Lung (tissue), 12 donors: ENCODE results near the gene OFD1. TPM values are rescaled to one million over a fixed set of nuclear protein-coding genes. Genes with fewer than 3 reads are reported as not detected.

Source experiments
- ATAC-seq: fragments of 200-7000 bp; cut with Tn5 transposase; one replicate; pipeline ENCODE4 v1.9.1; 2020; ENCODE audit warnings: moderate number of reproducible peaks; ENCODE audit not compliant: insufficient read depth, low FRiP score
- DNase-seq, 3 donors: peaks; one replicate each; pipeline ENCODE4 v3.0.0-alpha.2; 2013 to 2017
- H3K27ac ChIP-seq, 2 donors: one replicate each; pipeline ENCODE4 v1.5.1; 2013; ENCODE audit warnings: mild to moderate bottlenecking in 2 of 2, moderate library complexity in 2 of 2, control low read depth in 1 of 2, inconsistent platforms in 1 of 2, low read depth in 1 of 2, low read length in 1 of 2
- H3K27me3 ChIP-seq, 3 donors: one replicate each; pipeline ENCODE4 v1.5.1; 2013; ENCODE audit warnings: low read length in 2 of 3; ENCODE audit not compliant: control insufficient read depth in 3 of 3, insufficient read depth in 3 of 3
- H3K36me3 ChIP-seq, 4 donors: one replicate each; pipeline ENCODE4 v1.5.1; 2013; ENCODE audit warnings: low read length in 4 of 4, mild to moderate bottlenecking in 1 of 4, moderate library complexity in 1 of 4; ENCODE audit not compliant: control insufficient read depth in 4 of 4, insufficient read depth in 4 of 4
- H3K4me1 ChIP-seq, 5 donors: one replicate each; pipeline ENCODE4 v1.5.1; 2013; ENCODE audit warnings: low read length in 5 of 5, mild to moderate bottlenecking in 2 of 5, moderate library complexity in 1 of 5; ENCODE audit not compliant: control insufficient read depth in 5 of 5, insufficient read depth in 5 of 5
- H3K4me3 ChIP-seq: one replicate; pipeline ENCODE4 v1.5.1; 2013; ENCODE audit warnings: mild to moderate bottlenecking, control low read depth, moderate library complexity
- H3K9ac ChIP-seq, 2 donors: one replicate each; pipeline ENCODE4 v1.5.1; 2013; ENCODE audit warnings: low read length in 2 of 2, control low read depth in 1 of 2; ENCODE audit not compliant: insufficient read depth in 1 of 2
- H3K9me3 ChIP-seq, 4 donors: one replicate each; pipeline ENCODE4 v1.5.1; 2013; ENCODE audit warnings: low read length in 3 of 4, mild to moderate bottlenecking in 1 of 4, moderate library complexity in 1 of 4; ENCODE audit not compliant: control insufficient read depth in 4 of 4, insufficient read depth in 3 of 4
- CTCF ChIP-seq: IDR thresholded peaks from 2 replicates; pipeline ENCODE4 v1.5.1; 2012; ENCODE audit warnings: mild to moderate bottlenecking; ENCODE audit errors: control extremely low read depth, extremely low read depth
- WGBS, 2 donors: extraction: QIAGEN DNeasy Blood & Tissue Kit; methylation state at CpG; one replicate each; pipeline ENCODE4 v1.1.7; 2013; 5-methylcytosine and 5-hydroxymethylcytosine counted together
- polyA plus RNA-seq, 2 donors: library from polyadenylated mRNA; stranded (reverse); fragments of 200-250 nt; gene quantifications; one replicate each; pipeline ENCODE4 v1.2.1, GENCODE V29; 2013
- total RNA-seq, 2 donors: library from RNA; depleted of rRNA in 1 of 2; stranded (reverse); fragments of >200 nt in 1 of 2; gene quantifications; one replicate each; pipeline ENCODE4 v1.2.1, GENCODE V29; 2014 to 2021
- donor health status: control.
- donor health status: control.
- donor health status: Bipolar disorder and iron deficiency.
- donor health status: healthy.
- donor health status: DM: yes; HTN: yes; CAD: no.

OFD1 gene
- total and polyA plus RNA-seq, 4 donors, result 10.3 to 65.8 (median 34.6) TPM

DNA sequence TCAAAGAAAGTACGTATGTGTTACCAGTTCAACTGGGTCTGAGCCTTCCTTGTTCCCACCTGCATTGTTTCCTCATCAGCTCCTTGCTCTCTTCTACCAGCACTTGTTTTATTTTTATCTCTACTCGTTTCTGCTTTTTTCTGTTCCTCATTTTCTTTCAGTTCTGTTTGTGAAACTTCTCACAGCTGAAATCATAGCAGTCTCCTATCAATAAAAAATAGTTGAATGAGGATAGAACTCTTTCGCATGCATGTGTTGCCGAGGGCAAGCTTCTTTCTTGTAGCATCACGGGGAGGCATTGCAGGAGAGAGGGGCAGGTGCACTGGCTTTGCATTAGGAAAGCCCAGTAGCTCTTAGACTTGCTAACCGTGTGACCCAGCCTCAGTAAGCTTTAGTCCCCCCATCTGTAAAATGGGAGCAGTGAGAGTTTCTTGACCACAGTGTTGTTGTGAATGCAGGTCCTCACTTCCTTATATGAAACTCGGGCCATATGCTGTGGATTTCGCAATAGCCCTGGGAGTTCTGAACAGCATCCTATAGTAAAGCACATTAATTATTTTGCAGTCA, 24.7 kb downstream of the OFD1 start:
- no peak for ATAC-seq
- Histone ChIP-seq H3K9ac (no peak overlapping the region), H3K9me3 (no peaks in the 10 kb centered on the region), H3K4me3 (no peak overlapping the region), H3K4me1 (peaks cover 0 to 10% (median 1%) of the 10 kb centered on the region in 5 donors), H3K36me3 (peaks cover 4 to 22% (median 11%) of the 10 kb centered on the region in 4 donors), H3K27me3 (peaks cover 0 to 12% (median 9%) of the 10 kb centered on the region in 3 donors), H3K27ac (no peak overlapping the region)
- TF ChIP-seq CTCF, result no peak
- DNase-seq, result no peak
- 54 to 75% methylated on average over 8 of the region's 8 CpGs for WGBS, 2 donors

GRCh38 chrX:13760426-13760825, 25.9 kb downstream of the OFD1 start:
- no peak for DNase-seq
- peaks cover 4 to 19% (median 11%) of the 10 kb centered on the region in 4 donors for H3K36me3 ChIP-seq

GRCh38 chrX:13761606-13762414, 27.3 kb downstream of the OFD1 start:
- peaks cover 0 to 1% (median 0%) of the 10 kb centered on the region in 4 donors for H3K9me3 ChIP-seq
- DNase-seq (peak; percentile 26 to 60 (median 27)), ATAC-seq (no peak)
- H3K27ac ChIP-seq, result peak overlapping the region in 1 of 2 donors; percentile 28
- H3K27me3 ChIP-seq, result peaks cover 0 to 26% (median 9%) of the 10 kb centered on the region in 3 donors
- peaks cover 0 to 17% (median 5%) of the 10 kb centered on the region in 5 donors for H3K4me1 ChIP-seq
- TF ChIP-seq CTCF, result no peak
- H3K4me3 ChIP-seq, result no peak overlapping the region
- no peak overlapping the region for H3K9ac ChIP-seq
- 53 to 66% methylated on average over 7 of the region's 7 CpGs for WGBS, 2 donors
- H3K36me3 ChIP-seq, result peaks cover 2 to 26% (median 12%) of the 10 kb centered on the region in 4 donors

More at GRCh38 chrX:13760426-13760825, 25.9 kb downstream of the OFD1 start:
- Histone ChIP-seq H3K9ac (no peak overlapping the region), H3K4me3 (no peak overlapping the region), H3K27me3 (peaks cover 0 to 12% (median 9%) of the 10 kb centered on the region in 3 donors), H3K9me3 (peaks cover 0 to 1% (median 0%) of the 10 kb centered on the region in 4 donors), H3K4me1 (peaks cover 0 to 17% (median 3%) of the 10 kb centered on the region in 5 donors), H3K27ac (no peak overlapping the region)
- WGBS, 2 donors, result 61 to 72% methylated on average over 13 of the region's 13 CpGs
- no peak for TF ChIP-seq CTCF
- no peak for ATAC-seq
